ENCODE measurements around the gene C1R.
A peak's percentile ranks its signal among the peaks of the same experiment; 100 is the strongest.

DNA sequence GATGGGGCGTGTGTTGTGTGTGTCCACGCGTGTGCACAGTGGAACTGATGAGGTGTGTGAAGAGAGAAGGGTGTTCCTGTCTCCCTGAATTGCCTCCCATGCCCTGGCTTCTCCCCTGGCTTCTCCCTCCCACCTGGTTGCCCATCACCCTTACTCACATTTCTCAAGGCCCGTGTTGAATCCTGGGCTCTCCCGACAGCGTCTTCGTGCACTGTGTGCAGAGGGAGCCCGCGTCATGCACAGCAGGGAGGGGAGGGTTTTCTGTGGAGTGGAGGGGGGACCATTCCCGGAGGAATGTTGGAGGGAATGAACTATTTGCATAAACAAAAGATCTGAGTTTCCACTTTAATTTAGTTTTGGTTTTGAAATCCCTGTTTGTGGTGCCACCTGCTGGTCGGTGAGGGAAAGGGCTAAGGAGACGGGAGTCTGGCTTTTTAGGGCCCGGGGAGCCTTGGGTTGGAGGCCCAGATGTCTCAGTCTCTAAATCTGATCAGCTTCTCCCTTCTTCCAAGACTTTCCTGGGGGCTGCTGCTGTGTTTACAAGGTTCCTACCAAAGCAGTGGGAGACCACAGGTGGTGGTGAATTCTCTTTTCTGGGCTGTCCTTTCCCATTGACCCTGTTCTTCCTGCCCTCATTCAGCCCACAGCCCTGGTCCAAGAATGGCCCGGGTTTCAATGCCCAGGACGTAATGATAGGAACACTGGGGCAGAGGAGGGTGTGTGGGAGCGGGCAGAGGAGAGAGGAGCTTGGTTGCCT is at the start of gene C1R:
- peak; percentile 68 for TF ChIP-seq CTCF (IDR thresholded peaks at IDR 0.05; ENCODE audit: insufficient read depth, low read length, poor library complexity, severe bottlenecking)
- TF ChIP-seq EZH2phosphoT487 (conservative IDR thresholded peaks at IDR 0.05; ENCODE audit: low read length): no peak
